Raji (cell line): ENCODE measurements around the gene PCSK6.

Experiments
- POLR2A ChIP-seq: IDR thresholded peaks from 2 replicates; pipeline ENCODE4 v1.6.1; 2011; ENCODE audit warnings: low read depth, low read length, control low read depth; ENCODE audit not compliant: insufficient read depth

The PCSK6 gene

DNA sequence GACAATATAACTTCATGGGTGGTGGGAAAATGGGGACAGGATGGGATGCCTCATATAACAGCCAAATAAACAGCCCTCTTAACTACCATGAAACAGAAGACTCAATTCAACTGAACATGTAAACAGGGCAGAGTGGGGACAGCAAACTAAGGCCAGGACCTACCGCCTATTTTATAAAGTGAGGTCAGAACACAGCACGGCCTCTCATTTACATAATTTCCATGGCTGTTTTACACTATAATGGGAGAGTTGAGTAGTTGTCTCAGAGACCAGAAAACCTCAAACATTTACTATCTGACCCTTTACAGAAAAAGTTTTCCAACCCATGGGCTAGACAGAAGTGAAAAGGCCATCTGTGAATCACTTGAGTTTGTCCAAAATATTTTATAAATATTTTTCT is 137.8 kb downstream of the PCSK6 start:
- no peak for TF ChIP-seq POLR2A

- TF ChIP-seq POLR2A = no peak
Observed at GRCh38 chr15:101349047-101349951, 140.2 kb downstream of the PCSK6 start.

GRCh38 chr15:101348643-101349042 is 140.9 kb downstream of the PCSK6 start:
- no peak for TF ChIP-seq POLR2A

- TF ChIP-seq POLR2A = no peak
Observed at GRCh38 chr15:101348015-101348414, 141.5 kb downstream of the PCSK6 start.

GRCh38 chr15:101347454-101347853 is 142.1 kb downstream of the PCSK6 start:
- no peak for TF ChIP-seq POLR2A

DNA sequence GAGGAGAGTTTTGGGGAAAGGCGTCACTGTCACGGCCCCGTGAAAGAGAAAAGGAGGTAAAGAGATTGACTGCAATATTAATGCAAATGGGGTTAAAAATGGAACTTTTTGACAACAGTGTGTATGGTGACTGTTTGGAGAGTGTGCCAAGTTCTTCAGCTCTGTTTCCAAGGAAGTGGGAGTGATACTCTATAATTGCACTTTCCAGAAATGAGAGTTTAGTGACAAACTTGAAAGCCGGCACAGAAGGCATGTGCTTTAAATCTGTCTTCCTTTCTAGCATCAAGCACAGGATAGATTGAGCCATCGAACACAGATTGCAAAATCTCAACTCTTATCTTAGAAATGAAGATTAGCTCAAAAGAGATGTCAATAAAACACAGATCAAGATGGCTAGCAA is 142.6 kb downstream of the PCSK6 start:
- no peak for TF ChIP-seq POLR2A

GRCh38 chr15:101342056-101342455 is 147.5 kb downstream of the PCSK6 start:
- TF ChIP-seq POLR2A = no peak

GRCh38 chr15:101338502-101339057 is 150.9 kb downstream of the PCSK6 start:
- no peak for TF ChIP-seq POLR2A

- no peak for TF ChIP-seq POLR2A
Observed at GRCh38 chr15:101337976-101338375, 151.5 kb downstream of the PCSK6 start.

DNA sequence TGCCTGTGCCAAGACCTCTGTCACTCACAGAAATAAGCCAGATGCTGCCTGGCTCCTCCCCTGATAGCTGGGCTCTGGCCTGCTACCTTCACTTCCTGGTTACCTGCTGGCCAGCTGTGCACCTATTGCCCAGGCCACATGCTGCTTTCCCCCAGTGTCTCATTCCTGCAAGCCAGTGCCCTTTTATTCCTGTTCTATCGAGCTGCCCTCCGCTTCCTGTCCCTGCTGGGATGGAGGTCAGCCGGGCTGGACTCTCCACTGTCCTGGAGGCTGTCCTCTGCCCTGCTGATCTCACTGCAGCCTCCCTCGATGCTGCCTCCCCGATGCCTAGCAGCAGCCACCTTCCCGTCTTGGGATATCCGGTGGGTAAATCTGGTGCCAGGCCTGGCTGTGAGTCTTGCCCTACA is 157.4 kb downstream of the PCSK6 start:
- TF ChIP-seq POLR2A = no peak

DNA sequence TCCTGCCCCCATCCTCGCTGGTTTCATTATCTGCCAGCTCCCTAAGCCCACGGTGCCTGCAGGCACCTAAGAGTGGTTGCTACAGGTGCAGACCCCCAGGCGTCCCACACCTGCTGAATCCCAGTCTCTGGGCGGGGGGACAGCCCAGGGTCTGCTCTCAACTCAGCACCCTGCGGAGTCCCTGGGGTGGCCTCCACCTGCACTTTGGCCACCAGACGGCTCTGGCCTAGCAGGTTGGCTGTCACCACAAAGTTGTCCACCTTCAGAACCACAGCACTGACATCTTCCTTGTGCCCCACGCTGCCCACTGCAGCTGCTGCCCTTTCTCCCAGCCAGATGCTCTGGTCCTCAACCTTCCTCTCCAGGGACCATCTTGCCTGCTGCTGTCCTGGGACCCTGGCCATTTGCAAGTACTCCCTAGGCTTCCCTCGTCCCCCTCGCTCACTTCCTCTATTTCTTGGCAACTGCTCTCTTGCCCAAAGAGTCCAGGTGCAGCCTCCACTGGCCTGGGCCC is 159.6 kb downstream of the PCSK6 start:
- no peak for TF ChIP-seq POLR2A

DNA sequence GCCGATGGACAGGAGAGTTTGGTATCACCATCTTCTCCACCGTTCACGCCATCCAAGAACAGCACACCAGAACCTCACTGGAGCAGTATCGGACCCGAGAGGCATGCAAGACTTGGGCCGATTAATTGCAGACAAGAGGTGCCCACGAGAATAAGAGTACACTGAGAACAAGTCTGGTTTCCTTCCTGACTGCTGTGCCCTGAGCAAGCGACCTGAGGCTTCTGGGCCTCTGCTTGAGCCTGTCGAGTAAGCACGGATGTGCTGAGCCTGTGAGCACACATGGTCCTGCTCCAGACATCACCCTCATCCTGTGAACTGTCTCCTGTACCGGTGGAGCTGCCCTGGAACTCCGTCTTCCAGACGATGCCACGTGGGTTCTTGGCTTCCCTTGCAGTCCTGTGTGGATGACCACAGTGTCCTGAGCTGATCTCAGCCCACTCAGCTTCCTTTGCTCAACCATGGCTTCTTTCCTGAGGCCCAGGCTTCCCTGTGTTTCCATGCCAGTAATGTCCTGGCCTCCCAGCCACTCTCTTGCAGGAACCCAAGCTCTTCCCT is 160.1 kb downstream of the PCSK6 start:
- TF ChIP-seq POLR2A = no peak

DNA sequence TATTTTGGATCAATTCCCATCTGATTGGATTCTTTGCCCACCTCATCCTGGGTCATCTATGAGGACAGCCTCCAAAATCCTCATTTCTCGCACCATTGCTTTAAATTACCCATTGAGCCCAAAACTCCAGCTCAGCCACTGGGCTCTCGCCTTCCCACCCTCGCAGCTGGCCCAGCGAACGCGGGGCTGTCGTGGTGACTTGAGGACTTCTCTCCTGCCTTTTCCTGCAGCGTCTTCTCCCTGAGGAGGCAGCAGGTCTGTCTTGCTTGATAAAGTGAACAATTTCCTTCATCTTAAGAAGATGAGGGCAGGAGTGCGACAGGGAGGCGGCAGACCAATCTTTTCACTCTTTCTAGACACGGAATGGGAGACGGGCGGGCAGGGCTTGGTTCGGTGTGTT is 161.5 kb downstream of the PCSK6 start:
- no peak for TF ChIP-seq POLR2A

DNA sequence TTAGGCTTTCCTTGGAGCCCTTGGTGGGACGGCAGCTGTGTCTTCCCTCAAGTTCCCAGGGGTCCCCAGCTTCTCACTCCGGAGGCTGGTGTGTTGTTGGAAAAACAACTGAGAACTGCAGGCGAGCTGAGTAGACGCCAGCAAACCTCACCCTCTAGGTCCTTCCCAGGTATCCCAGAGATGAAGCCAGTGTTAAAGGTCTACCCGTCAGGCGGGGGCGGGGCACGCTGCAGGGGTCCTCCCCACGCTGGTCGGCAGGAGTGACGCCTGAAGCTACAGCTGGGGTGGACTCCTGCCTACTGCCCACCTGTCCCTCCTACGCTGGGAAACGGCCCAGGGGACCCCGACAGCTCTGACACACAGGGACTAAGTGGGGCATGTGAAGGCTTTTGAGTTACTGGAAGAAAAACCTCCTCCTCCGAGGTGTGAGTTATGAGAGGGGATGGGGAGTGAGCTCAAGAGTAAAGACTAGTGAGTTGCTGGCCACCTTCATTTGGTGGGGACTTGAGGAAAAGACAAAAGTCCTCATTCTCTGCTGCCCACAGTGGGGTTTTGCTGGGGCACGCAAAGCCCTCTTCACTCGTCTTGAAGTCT is 162.3 kb downstream of the PCSK6 start:
- no peak for TF ChIP-seq POLR2A

- TF ChIP-seq POLR2A = no peak
Observed at GRCh38 chr15:101326462-101327146, 162.9 kb downstream of the PCSK6 start.
